GM20431 (cell line): ENCODE data around the gene BLTP3B.
"Not testable (repeated sequence)": the region's sequence is repeated elsewhere in the genome, so short reads cannot be mapped to it uniquely, and the experiment has no call there.

Source experiments
- in situ Hi-C: fragments of 300-500 bp; cut with MseI, MboI; formaldehyde crosslinking; loops from one replicate; pipeline ENCODE4 v1.15.0; 2020; ENCODE audit warnings: low sequenced_read_pairs; ENCODE audit not compliant: unreplicated experiment

The BLTP3B gene

GRCh38 chr12:100142851-100143559 is at the start of gene BLTP3B:
BLTP3B (minus strand) TSS chr12:100142874; CDS start chr12:100142635, 239 bp downstream.
- in situ Hi-C loops: no loop called here

GRCh38 chr12:100189636-100190394 is 47.1 kb upstream of the BLTP3B start:
- in situ Hi-C loops: no loop called here

- in situ Hi-C loops: not testable (repeated sequence)
Measured at GRCh38 chr12:100188888-100189635, 46.4 kb upstream of the BLTP3B start.

GRCh38 chr12:100187857-100188519 is 45.3 kb upstream of the BLTP3B start:
- in situ Hi-C loops: no loop called here

GRCh38 chr12:100187068-100187467 is 44.4 kb upstream of the BLTP3B start:
- in situ Hi-C loops: no loop called here

- in situ Hi-C loops: no loop called here
Measured at GRCh38 chr12:100186071-100186470, 43.4 kb upstream of the BLTP3B start.

- in situ Hi-C loops: no loop called here
Measured at GRCh38 chr12:100185361-100185894, 42.8 kb upstream of the BLTP3B start.

GRCh38 chr12:100184549-100185145 is 42.0 kb upstream of the BLTP3B start:
- in situ Hi-C loops: no loop called here

GRCh38 chr12:100179252-100179651 is 36.6 kb upstream of the BLTP3B start:
- in situ Hi-C loops: no loop called here

GRCh38 chr12:100176493-100176892 is 33.8 kb upstream of the BLTP3B start:
- in situ Hi-C loops: not testable (repeated sequence)

- in situ Hi-C loops: no loop called here
Measured at GRCh38 chr12:100174495-100174894, 31.8 kb upstream of the BLTP3B start.

GRCh38 chr12:100173111-100173510 is 30.4 kb upstream of the BLTP3B start:
- in situ Hi-C loops: no loop called here

- in situ Hi-C loops: no loop called here
Measured at GRCh38 chr12:100171248-100171647, 28.6 kb upstream of the BLTP3B start.

- in situ Hi-C loops: no loop called here
Measured at GRCh38 chr12:100170313-100170858, 27.7 kb upstream of the BLTP3B start.

- in situ Hi-C loops: no loop called here
Measured at GRCh38 chr12:100169345-100169744, 26.7 kb upstream of the BLTP3B start.

- in situ Hi-C loops: no loop called here
Measured at GRCh38 chr12:100168562-100168961, 25.9 kb upstream of the BLTP3B start.

- in situ Hi-C loops: no loop called here
Measured at GRCh38 chr12:100166232-100166631, 23.6 kb upstream of the BLTP3B start.

GRCh38 chr12:100165356-100165755 is 22.7 kb upstream of the BLTP3B start:
- in situ Hi-C loops: no loop called here

- in situ Hi-C loops: no loop called here
Measured at GRCh38 chr12:100164153-100164704, 21.6 kb upstream of the BLTP3B start.
